ENCODE data around the gene ASIC2. TPM values are rescaled to one million over a fixed set of nuclear protein-coding genes. Genes with fewer than 3 reads are reported as not detected.

The ASIC2 gene
- total RNA-seq, 1 experiment from 2014 or later: not detected

- POLR2A ChIA-PET: no interaction called here
- Histone ChIP-seq H3K27me3 (ENCODE audit: insufficient read depth, low read length) (no peaks in the 10 kb centered on the region), H3K36me3 (ENCODE audit: control insufficient read depth in 1 of 2, insufficient read depth in 2 of 2, low read length in 2 of 2) (no peaks in the 10 kb centered on the region), H3K4me2 (ENCODE audit: low read length) (no peak overlapping the region), H4K20me1 (ENCODE audit: insufficient read depth) (no peaks in the 10 kb centered on the region), H3K9me3 (ENCODE audit: control insufficient read depth in 1 of 2, insufficient read depth in 1 of 2, low read depth in 1 of 2, low read length in 2 of 2) (no peaks in the 10 kb centered on the region; a peak in 1 of 4 replicates), H3K4me3 (replicated peaks in 1 of 2; ENCODE audit: low read depth in 1 of 2, low read length in 2 of 2) (no peak overlapping the region), H3K9ac (ENCODE audit: low read length) (no peak overlapping the region), H3K9me2 (ENCODE audit: insufficient read depth) (no peaks in the 10 kb centered on the region), H3K4me1 (ENCODE audit: control insufficient read depth in 1 of 2, insufficient read depth in 2 of 2, low read length in 2 of 2) (no peaks in the 10 kb centered on the region), H3K27ac (ENCODE audit: low read depth, low read length) (no peak overlapping the region), H2AFZ (ENCODE audit: low read depth, low read length, poor library complexity, severe bottlenecking) (no peak overlapping the region), H3K79me2 (ENCODE audit: insufficient read depth, low read length) (no peaks in the 10 kb centered on the region)
- intact Hi-C loops (cut with micrococcal nuclease): no loop called here
- CTCF ChIA-PET: no interaction called here
- DNase-seq (ENCODE audit: low read depth, low spot score): no peak
- no peak for ATAC-seq
- RAD21 ChIA-PET (ENCODE audit: low non-redundant PET in 1 of 2, low total read pairs in 2 of 2, uncharacterized antibody in 2 of 2, unreplicated experiment in 2 of 2): no interaction called here
- no peak for TF ChIP-seq RAD21 (IDR thresholded peaks at IDR 0.05; ENCODE audit: low read depth)
- no peak for TF ChIP-seq EZH2 (IDR thresholded peaks at IDR 0.05)
- no peak for TF ChIP-seq ATF3 (IDR thresholded peaks at IDR 0.05)
- TF ChIP-seq ELF1 (IDR thresholded peaks at IDR 0.05; ENCODE audit: borderline replicate concordance, low read depth): no peak
- TF ChIP-seq SRF (IDR thresholded peaks at IDR 0.05; ENCODE audit: low read depth): no peak
- TF ChIP-seq YY1 (IDR thresholded peaks at IDR 0.05; ENCODE audit: extremely low read depth, insufficient replicate concordance, low read depth, low read length): no peak
- TF ChIP-seq FOSL1 (IDR thresholded peaks at IDR 0.05; ENCODE audit: low read depth): no peak
- TF ChIP-seq EZH2phosphoT487 (IDR thresholded peaks at IDR 0.05; ENCODE audit: borderline replicate concordance): no peak
- TF ChIP-seq MAX (IDR thresholded peaks at IDR 0.05): no peak
- TF ChIP-seq ZNF274 (IDR thresholded peaks at IDR 0.05; ENCODE audit: low read depth, low read length): no peak
- TF ChIP-seq CEBPB (IDR thresholded peaks at IDR 0.05; ENCODE audit: low read depth): no peak
- TF ChIP-seq, protein P1, sequence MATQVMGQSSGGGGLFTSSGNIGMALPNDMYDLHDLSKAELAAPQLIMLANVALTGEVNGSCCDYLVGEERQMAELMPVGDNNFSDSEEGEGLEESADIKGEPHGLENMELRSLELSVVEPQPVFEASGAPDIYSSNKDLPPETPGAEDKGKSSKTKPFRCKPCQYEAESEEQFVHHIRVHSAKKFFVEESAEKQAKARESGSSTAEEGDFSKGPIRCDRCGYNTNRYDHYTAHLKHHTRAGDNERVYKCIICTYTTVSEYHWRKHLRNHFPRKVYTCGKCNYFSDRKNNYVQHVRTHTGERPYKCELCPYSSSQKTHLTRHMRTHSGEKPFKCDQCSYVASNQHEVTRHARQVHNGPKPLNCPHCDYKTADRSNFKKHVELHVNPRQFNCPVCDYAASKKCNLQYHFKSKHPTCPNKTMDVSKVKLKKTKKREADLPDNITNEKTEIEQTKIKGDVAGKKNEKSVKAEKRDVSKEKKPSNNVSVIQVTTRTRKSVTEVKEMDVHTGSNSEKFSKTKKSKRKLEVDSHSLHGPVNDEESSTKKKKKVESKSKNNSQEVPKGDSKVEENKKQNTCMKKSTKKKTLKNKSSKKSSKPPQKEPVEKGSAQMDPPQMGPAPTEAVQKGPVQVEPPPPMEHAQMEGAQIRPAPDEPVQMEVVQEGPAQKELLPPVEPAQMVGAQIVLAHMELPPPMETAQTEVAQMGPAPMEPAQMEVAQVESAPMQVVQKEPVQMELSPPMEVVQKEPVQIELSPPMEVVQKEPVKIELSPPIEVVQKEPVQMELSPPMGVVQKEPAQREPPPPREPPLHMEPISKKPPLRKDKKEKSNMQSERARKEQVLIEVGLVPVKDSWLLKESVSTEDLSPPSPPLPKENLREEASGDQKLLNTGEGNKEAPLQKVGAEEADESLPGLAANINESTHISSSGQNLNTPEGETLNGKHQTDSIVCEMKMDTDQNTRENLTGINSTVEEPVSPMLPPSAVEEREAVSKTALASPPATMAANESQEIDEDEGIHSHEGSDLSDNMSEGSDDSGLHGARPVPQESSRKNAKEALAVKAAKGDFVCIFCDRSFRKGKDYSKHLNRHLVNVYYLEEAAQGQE (IDR thresholded peaks at IDR 0.05; ENCODE audit: low read depth): no peak
- no peak for TF ChIP-seq JUND (IDR thresholded peaks at IDR 0.05)
- TF ChIP-seq ZFX (IDR thresholded peaks at IDR 0.05): no peak
- BruUV-seq (replicated peaks): no TSS peak
These were observed 37.8 kb upstream of the ASIC2 start for GRCh38 chr17:33330877-33331276.
